Neural progenitor cell (in vitro differentiated cells): ENCODE results near the gene KCNK1.

Source experiments
- EZH2 ChIP-seq: fragments of 200-600 bp; sonication (generic); IDR thresholded peaks from 2 replicates; pipeline ENCODE4 v1.6.1; 2017; ENCODE audit warnings: antibody characterized with exemption, mild to moderate bottlenecking, moderate library complexity
- TF ChIP-seq, protein P1 (sequence below): fragments of 200-600 bp; sonication (generic); IDR thresholded peaks from 2 replicates; pipeline ENCODE4 v1.5.1; 2017; ENCODE audit warnings: antibody characterized with exemption, mild to moderate bottlenecking

DNA sequence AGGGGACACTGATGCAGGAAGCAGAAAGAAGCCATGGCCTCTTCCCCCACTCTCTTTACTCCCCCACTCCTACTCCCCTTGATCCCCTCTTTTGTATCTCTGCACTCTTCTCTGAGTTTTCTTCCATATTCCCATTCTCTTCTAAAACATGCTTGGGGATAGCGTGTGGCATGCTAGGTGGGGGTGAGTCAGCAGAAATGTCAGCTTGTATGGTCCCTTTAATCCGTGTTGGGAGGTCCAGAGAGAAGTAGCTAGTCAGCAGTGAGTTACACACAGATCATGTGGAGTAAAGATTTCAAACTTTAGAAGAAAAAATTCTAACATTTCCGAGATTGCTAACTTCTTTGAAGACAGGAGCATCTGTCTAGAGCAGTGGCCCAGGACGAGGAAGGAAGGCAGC is 4.0 kb upstream of the KCNK1 start:
- TF ChIP-seq, protein P1, sequence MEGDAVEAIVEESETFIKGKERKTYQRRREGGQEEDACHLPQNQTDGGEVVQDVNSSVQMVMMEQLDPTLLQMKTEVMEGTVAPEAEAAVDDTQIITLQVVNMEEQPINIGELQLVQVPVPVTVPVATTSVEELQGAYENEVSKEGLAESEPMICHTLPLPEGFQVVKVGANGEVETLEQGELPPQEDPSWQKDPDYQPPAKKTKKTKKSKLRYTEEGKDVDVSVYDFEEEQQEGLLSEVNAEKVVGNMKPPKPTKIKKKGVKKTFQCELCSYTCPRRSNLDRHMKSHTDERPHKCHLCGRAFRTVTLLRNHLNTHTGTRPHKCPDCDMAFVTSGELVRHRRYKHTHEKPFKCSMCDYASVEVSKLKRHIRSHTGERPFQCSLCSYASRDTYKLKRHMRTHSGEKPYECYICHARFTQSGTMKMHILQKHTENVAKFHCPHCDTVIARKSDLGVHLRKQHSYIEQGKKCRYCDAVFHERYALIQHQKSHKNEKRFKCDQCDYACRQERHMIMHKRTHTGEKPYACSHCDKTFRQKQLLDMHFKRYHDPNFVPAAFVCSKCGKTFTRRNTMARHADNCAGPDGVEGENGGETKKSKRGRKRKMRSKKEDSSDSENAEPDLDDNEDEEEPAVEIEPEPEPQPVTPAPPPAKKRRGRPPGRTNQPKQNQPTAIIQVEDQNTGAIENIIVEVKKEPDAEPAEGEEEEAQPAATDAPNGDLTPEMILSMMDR = no peak
- TF ChIP-seq EZH2 = no peak
